ENCODE results near the gene SPRED2. TPM values are rescaled to one million over a fixed set of nuclear protein-coding genes. Genes with fewer than 3 reads are reported as not detected.

The SPRED2 gene
- total RNA-seq, 1 donor = 9.5 TPM

DNA sequence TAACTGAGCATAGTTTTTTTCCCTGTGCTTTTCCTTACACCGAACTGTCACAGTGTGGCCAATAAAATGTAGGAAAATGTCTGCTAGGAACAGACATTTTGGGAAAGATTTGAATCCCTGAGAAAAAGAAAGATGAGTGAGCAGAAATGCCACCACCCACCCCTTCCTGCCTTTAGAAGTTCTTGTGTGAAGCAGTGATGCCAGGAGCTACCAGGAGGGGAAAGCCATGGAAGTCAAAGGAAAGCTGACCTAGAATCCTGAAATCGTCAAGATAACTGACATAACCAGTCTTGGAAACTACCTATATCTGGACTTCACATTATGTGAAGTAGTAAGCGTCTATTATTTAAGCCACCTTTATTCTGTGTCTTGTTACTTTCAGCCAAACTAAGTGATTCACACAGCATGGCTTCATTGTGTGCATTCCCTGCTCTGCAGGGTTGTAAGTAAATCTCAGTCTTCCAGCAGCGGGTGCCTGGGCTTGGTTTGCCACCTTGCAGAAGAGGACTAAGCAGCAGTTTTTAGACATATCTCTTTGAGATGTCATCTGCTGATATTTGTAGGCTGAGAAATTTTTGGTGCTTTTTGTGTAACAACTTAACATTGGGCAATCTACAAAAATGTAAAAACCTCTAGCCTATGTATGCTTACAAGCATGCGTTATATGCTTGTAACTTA lies 11.2 kb upstream of the SPRED2 start:
- no peak overlapping the region for H3K4me3 ChIP-seq (ENCODE audit: low read depth, low read length)
- no peak for DNase-seq (ENCODE audit: low read depth)
- TF ChIP-seq, protein P1, sequence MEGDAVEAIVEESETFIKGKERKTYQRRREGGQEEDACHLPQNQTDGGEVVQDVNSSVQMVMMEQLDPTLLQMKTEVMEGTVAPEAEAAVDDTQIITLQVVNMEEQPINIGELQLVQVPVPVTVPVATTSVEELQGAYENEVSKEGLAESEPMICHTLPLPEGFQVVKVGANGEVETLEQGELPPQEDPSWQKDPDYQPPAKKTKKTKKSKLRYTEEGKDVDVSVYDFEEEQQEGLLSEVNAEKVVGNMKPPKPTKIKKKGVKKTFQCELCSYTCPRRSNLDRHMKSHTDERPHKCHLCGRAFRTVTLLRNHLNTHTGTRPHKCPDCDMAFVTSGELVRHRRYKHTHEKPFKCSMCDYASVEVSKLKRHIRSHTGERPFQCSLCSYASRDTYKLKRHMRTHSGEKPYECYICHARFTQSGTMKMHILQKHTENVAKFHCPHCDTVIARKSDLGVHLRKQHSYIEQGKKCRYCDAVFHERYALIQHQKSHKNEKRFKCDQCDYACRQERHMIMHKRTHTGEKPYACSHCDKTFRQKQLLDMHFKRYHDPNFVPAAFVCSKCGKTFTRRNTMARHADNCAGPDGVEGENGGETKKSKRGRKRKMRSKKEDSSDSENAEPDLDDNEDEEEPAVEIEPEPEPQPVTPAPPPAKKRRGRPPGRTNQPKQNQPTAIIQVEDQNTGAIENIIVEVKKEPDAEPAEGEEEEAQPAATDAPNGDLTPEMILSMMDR (IDR thresholded peaks at IDR 0.05; ENCODE audit: insufficient read depth, low read depth, low read length) = no peak

DNA sequence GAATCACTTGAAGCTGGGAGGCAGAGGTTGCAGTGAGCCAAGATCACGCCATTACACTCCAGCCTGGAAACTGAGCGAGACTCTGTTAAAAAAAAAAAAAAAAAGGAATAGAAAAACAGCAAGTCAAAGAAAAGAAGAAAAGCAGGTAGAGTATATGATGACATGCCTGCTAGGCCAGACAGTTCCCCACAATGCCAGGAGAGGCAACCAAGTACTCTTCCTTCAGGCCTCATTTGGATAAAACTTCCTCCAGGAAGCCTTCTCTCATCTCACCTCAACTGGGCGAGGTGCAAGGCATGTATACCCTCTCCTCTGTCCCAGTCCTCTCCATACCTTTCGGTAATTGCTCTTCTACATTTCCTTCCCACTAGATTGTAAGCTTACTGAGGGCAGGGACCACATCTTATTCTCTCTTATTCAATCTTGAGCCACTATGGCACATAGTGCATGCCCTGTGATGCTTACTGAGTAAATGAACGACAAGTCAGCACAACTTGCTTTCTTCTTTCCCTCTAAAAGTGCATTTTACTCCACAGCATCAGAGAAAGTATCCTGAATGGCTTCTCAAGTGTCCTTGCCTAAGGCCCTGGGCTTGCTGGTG lies 10.1 kb upstream of the SPRED2 start:
- DNase-seq (ENCODE audit: low read depth) = no peak
- TF ChIP-seq, protein P1 (IDR thresholded peaks at IDR 0.05; ENCODE audit: insufficient read depth, low read depth, low read length) = no peak
- no peak overlapping the region for H3K4me3 ChIP-seq (ENCODE audit: low read depth, low read length)

DNA sequence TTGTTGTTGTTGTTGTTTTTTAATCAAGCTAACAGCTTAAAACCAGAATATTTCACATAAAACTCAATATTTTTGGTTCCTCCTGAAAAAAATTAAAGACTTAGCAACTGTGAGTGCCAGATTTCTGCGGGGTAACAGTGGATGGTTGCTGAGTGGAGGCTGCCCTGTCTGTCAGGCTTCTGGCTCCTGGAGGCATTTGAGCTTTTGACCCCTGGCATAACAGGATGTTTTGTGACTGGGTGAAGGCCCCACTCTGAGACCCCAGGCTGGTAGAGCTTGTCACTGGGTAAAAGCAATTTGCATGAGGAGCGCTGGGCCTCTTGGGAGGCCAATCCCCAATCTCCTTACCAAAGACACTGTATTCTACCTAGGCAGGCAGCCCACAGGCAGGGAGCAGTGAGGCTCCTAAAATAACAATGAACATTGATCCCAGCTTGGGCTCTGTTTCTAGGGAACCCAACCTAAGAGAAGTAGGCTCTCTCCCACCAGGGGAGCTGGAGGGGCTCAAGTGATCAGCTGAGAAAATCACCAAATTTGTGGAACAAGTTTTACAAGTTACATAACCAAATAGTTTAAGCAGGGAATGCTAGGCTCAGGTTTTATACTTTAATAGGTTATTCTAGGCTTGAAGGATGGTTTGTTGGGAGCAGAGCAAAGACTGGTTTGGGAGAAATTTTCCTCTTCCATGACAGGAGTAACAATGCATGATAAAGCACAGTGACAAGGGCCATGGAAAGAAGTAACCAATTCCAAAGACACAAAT lies 5.9 kb upstream of the SPRED2 start:
- H3K4me3 ChIP-seq (ENCODE audit: low read depth, low read length) = no peak overlapping the region
- TF ChIP-seq, protein P1 (IDR thresholded peaks at IDR 0.05; ENCODE audit: insufficient read depth, low read depth, low read length) = no peak
- no peak for DNase-seq (ENCODE audit: low read depth)

DNA sequence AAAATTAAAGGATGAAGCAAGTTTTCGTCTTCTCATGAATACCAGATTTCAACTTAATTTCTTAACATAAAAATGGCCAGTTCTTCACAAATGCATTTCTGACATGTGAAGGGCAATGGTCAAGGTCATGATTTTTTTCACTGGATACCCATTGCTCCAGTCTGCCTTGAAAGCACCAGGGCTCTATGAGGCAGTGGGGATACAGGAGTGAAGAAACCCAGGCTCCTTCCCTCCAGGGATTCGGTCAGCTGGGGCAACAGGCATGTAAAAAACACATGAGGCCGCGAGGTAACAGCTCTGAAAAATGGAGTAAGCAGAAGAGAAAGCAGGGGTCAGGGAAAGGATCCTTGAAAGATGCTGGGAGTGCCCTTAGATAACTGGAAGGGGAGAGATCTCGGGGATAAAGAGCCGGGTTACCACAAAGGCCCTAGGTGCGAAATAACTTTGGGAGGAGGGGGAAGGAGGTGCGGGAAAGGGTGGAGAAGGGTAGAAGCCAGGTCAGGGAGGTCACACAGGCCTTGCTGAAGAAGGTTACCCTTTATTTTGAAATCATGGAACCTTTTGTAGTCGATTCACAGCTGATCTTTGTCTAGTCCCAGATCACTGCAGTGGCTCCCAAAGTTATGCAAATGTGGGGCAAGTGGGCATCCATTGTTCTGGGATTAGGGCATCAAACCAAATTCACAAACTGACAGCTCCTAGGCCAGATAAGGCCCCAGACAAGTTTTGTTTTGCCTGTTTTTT lies 5.2 kb upstream of the SPRED2 start:
- H3K4me3 ChIP-seq (ENCODE audit: low read depth, low read length) = no peak overlapping the region
- TF ChIP-seq, protein P1 (IDR thresholded peaks at IDR 0.05; ENCODE audit: insufficient read depth, low read depth, low read length) = no peak
- DNase-seq (ENCODE audit: low read depth) = no peak

DNA sequence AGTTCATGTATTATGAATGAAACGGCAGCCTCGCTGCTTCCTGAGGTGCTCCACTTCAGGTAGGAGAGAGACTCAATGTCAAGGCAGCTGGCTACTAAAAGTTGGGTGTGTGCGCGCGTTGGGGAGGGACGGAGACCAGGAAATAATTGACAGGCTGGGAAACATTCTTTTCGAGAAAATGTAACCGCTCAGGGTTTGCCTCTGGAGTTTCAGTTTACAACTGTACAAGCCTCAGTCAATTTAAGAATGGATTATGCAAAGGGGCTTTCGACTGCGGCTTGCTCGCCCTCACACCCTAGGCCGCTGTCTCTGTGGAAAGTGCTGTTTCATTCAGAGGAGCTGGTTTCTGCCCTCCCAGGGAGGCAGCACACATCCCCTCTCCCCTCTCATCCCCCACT lies 4.4 kb upstream of the SPRED2 start:
- peak; percentile 71 for DNase-seq (ENCODE audit: low read depth)

More for the DNA sequence above, 4.4 kb upstream of the SPRED2 start:
- TF ChIP-seq, protein P1 (IDR thresholded peaks at IDR 0.05; ENCODE audit: insufficient read depth, low read depth, low read length) = no peak
- peak overlapping the region; percentile 74 for H3K4me3 ChIP-seq (ENCODE audit: low read depth, low read length)

Data from fibroblast of villous mesenchyme (primary cell).